Measurements from ENCODE around the gene PNMT.

The PNMT gene

GRCh38 chr17:39669897-39670735, 1.9 kb downstream of the PNMT start:
- no peak overlapping the region for H3K9ac ChIP-seq
- peaks cover 18% of the 10 kb centered on the region for H4K20me1 ChIP-seq
- peaks cover 53% of the 10 kb centered on the region for H3K27me3 ChIP-seq
- no peaks in the 10 kb centered on the region for H3K36me3 ChIP-seq
- H3K9me3 ChIP-seq: no peaks in the 10 kb centered on the region
- no peak overlapping the region for H3K27ac ChIP-seq
- H3K4me3 ChIP-seq: no peak overlapping the region
- no peak for TF ChIP-seq Cebpa-rat (IDR thresholded peaks at IDR 0.05)
- H3K4me2 ChIP-seq: no peak overlapping the region
- H3K4me1 ChIP-seq: peaks cover 80% of the 10 kb centered on the region

- peaks cover 11% of the 10 kb centered on the region for H4K20me1 ChIP-seq
- H3K9ac ChIP-seq: no peak overlapping the region
- H3K36me3 ChIP-seq: no peaks in the 10 kb centered on the region
- no peak overlapping the region for H3K4me2 ChIP-seq
- H3K4me1 ChIP-seq: peaks cover 80% of the 10 kb centered on the region
- no peak for TF ChIP-seq Cebpa-rat (IDR thresholded peaks at IDR 0.05)
- H3K27me3 ChIP-seq: peaks cover 52% of the 10 kb centered on the region
- no peak overlapping the region for H3K4me3 ChIP-seq
- no peaks in the 10 kb centered on the region for H3K9me3 ChIP-seq
- no peak overlapping the region for H3K27ac ChIP-seq
Measured at GRCh38 chr17:39670746-39671145, 2.5 kb downstream of the PNMT start.

- Histone ChIP-seq H3K4me2 (peak overlapping the region; percentile 96), H3K27ac (peak overlapping the region; percentile 34), H4K20me1 (peaks cover 6% of the 10 kb centered on the region), H3K4me3 (no peak overlapping the region), H3K9ac (0 out of 2 replicates have a peak overlapping the region, but pooled peaks have one; percentile 38), H3K27me3 (peaks cover 40% of the 10 kb centered on the region), H3K4me1 (peaks cover 80% of the 10 kb centered on the region), H3K36me3 (no peaks in the 10 kb centered on the region), H3K9me3 (no peaks in the 10 kb centered on the region)
- TF ChIP-seq Cebpa-rat (IDR thresholded peaks at IDR 0.05): no peak
Measured at GRCh38 chr17:39671651-39672521, 3.6 kb downstream of the PNMT start.

- Histone ChIP-seq H3K9ac (0 out of 2 replicates have a peak overlapping the region, but pooled peaks have one; percentile 38), H3K27me3 (peaks cover 32% of the 10 kb centered on the region), H3K9me3 (no peaks in the 10 kb centered on the region), H3K36me3 (no peaks in the 10 kb centered on the region), H3K4me3 (no peak overlapping the region), H3K4me1 (peaks cover 81% of the 10 kb centered on the region), H4K20me1 (no peaks in the 10 kb centered on the region), H3K27ac (peak overlapping the region; percentile 34), H3K4me2 (peak overlapping the region; percentile 96)
- TF ChIP-seq Cebpa-rat (IDR thresholded peaks at IDR 0.05): no peak
Measured at GRCh38 chr17:39672522-39673334, 4.5 kb downstream of the PNMT start.

- no peak overlapping the region for H3K4me3 ChIP-seq
- TF ChIP-seq Cebpa-rat (IDR thresholded peaks at IDR 0.05): no peak
Measured at GRCh38 chr17:39673335-39674081, 5.3 kb downstream of the PNMT start.

GRCh38 chr17:39674179-39674578, 5.9 kb downstream of the PNMT start:
- Histone ChIP-seq H3K27ac (peak overlapping the region; percentile 86), H3K4me3 (peak overlapping the region; percentile 49), H3K9me3 (no peaks in the 10 kb centered on the region), H3K4me2 (peak overlapping the region; percentile 96), H3K4me1 (peaks cover 83% of the 10 kb centered on the region), H4K20me1 (no peaks in the 10 kb centered on the region), H3K27me3 (peaks cover 18% of the 10 kb centered on the region), H3K36me3 (no peaks in the 10 kb centered on the region), H3K9ac (peak overlapping the region; percentile 42; the same call in 1 of the 2 replicates)
- TF ChIP-seq Cebpa-rat (IDR thresholded peaks at IDR 0.05): no peak

More at GRCh38 chr17:39673335-39674081, 5.3 kb downstream of the PNMT start:
- peaks cover 83% of the 10 kb centered on the region for H3K4me1 ChIP-seq
- peak overlapping the region; percentile 86 for H3K27ac ChIP-seq
- peak overlapping the region; percentile 96 for H3K4me2 ChIP-seq
- peak overlapping the region; percentile 42; the same call in 1 of the 2 replicates for H3K9ac ChIP-seq
- no peaks in the 10 kb centered on the region for H3K36me3 ChIP-seq
- peaks cover 24% of the 10 kb centered on the region for H3K27me3 ChIP-seq
- H3K9me3 ChIP-seq: no peaks in the 10 kb centered on the region
- H4K20me1 ChIP-seq: no peaks in the 10 kb centered on the region

- H4K20me1 ChIP-seq: no peaks in the 10 kb centered on the region
- peaks cover 89% of the 10 kb centered on the region for H3K4me1 ChIP-seq
- peaks cover 11% of the 10 kb centered on the region for H3K27me3 ChIP-seq
- peak overlapping the region; percentile 72 for H3K9ac ChIP-seq
- peak overlapping the region; percentile 96 for H3K4me2 ChIP-seq
- H3K9me3 ChIP-seq: no peaks in the 10 kb centered on the region
- no peaks in the 10 kb centered on the region for H3K36me3 ChIP-seq
- H3K4me3 ChIP-seq: peak overlapping the region; percentile 49
- peak; percentile 36; the same call in 1 of the 2 replicates for TF ChIP-seq Cebpa-rat (IDR thresholded peaks at IDR 0.05)
- peak overlapping the region; percentile 86 for H3K27ac ChIP-seq
Measured at GRCh38 chr17:39674702-39675389, 6.6 kb downstream of the PNMT start.

- Histone ChIP-seq H3K9me3 (no peaks in the 10 kb centered on the region), H3K36me3 (no peaks in the 10 kb centered on the region), H3K27me3 (peaks cover 7% of the 10 kb centered on the region; the same call in 1 of the 2 replicates), H3K4me3 (peak overlapping the region; percentile 49), H3K4me1 (peaks cover 96% of the 10 kb centered on the region), H3K27ac (peak overlapping the region; percentile 86), H3K9ac (peak overlapping the region; percentile 72), H3K4me2 (peak overlapping the region; percentile 96), H4K20me1 (no peaks in the 10 kb centered on the region)
- TF ChIP-seq Cebpa-rat (IDR thresholded peaks at IDR 0.05): no peak
Measured at GRCh38 chr17:39675390-39676082, 7.3 kb downstream of the PNMT start.
